SK-N-SH treated with all-trans-retinoic acid at 6 μM for 48 hours (cell line): Measurements from ENCODE around the gene MRPL33.

ENCODE experiments used
- ATAC-seq: fragments of 200-7000 bp; cut with Tn5 transposase; 3 replicates; pipeline ENCODE4 v1.9.1; 2020; ENCODE audit warnings: mild to moderate bottlenecking, moderate library complexity
- BACH2 ChIP-seq: fragments of 250-450 bp; sonication (Bioruptor Pico); IDR thresholded peaks from 2 replicates; pipeline ENCODE4 v1.9.0; 2021; ENCODE audit warnings: mild to moderate bottlenecking, borderline replicate concordance
- CSDC2 ChIP-seq: fragments of 250-450 bp; sonication (Bioruptor Pico); IDR thresholded peaks from 2 replicates; pipeline ENCODE4 v1.5.0; 2020; ENCODE audit warnings: mild to moderate bottlenecking, moderate library complexity
- CSRNP3 ChIP-seq: fragments of 250-450 bp; sonication (Bioruptor Pico); IDR thresholded peaks from 2 replicates; pipeline ENCODE4 v1.5.1; 2021; ENCODE audit warnings: mild to moderate bottlenecking, moderate library complexity
- ESRRG ChIP-seq: fragments of 250-450 bp; sonication (Bioruptor Pico); IDR thresholded peaks from 2 replicates; pipeline ENCODE4 v1.6.1; 2021; ENCODE audit warnings: mild to moderate bottlenecking
- GLIS3 ChIP-seq: fragments of 250-450 bp; sonication (Bioruptor Pico); IDR thresholded peaks from 2 replicates; pipeline ENCODE4 v1.5.0; 2020; ENCODE audit warnings: mild to moderate bottlenecking, moderate library complexity
- ISL1 ChIP-seq: fragments of 250-450 bp; sonication (Bioruptor Pico); IDR thresholded peaks from 2 replicates; pipeline ENCODE4 v2.1.2; 2022; ENCODE audit warnings: mild to moderate bottlenecking, moderate library complexity
- OSR1 ChIP-seq: fragments of 250-450 bp; sonication (Bioruptor Pico); IDR thresholded peaks from 2 replicates; pipeline ENCODE4 v1.8.0; 2022; ENCODE audit warnings: moderate library complexity, mild to moderate bottlenecking, inconsistent platforms
- PATZ1 ChIP-seq: fragments of 250-450 bp; sonication (Bioruptor Pico); IDR thresholded peaks from 2 replicates; pipeline ENCODE4 v1.8.0; 2020; ENCODE audit warnings: mild to moderate bottlenecking, moderate library complexity, borderline replicate concordance
- POU6F1 ChIP-seq: fragments of 250-450 bp; sonication (Bioruptor Pico); IDR thresholded peaks from 2 replicates; pipeline ENCODE4 v1.8.0; 2021; ENCODE audit warnings: low read depth, mild to moderate bottlenecking, moderate library complexity, borderline replicate concordance
- RARB ChIP-seq: fragments of 250-450 bp; sonication (Bioruptor Pico); IDR thresholded peaks from 2 replicates; pipeline ENCODE4 v1.8.0; 2021; ENCODE audit warnings: mild to moderate bottlenecking, moderate library complexity
- TCF4 ChIP-seq: fragments of 250-450 bp; sonication (Bioruptor Pico); IDR thresholded peaks from 2 replicates; pipeline ENCODE4 v1.8.0; 2021; ENCODE audit warnings: mild to moderate bottlenecking, moderate library complexity, borderline replicate concordance
- TOX ChIP-seq: fragments of 250-450 bp; sonication (Bioruptor Pico); IDR thresholded peaks from 2 replicates; pipeline ENCODE4 v1.8.0; 2021; ENCODE audit warnings: mild to moderate bottlenecking, moderate library complexity, borderline replicate concordance
- TSHZ2 ChIP-seq: fragments of 250-450 bp; sonication (Bioruptor Pico); IDR thresholded peaks from 2 replicates; pipeline ENCODE4 v1.5.0; 2020; ENCODE audit warnings: mild to moderate bottlenecking, moderate library complexity
- ZC3H10 ChIP-seq: fragments of 250-450 bp; sonication (Bioruptor Pico); IDR thresholded peaks from 2 replicates; pipeline ENCODE4 v1.5.1; 2021; ENCODE audit warnings: mild to moderate bottlenecking, moderate library complexity
- ZFP3 ChIP-seq: fragments of 250-450 bp; sonication (Bioruptor Pico); IDR thresholded peaks from 2 replicates; pipeline ENCODE4 v1.5.0; 2020; ENCODE audit warnings: mild to moderate bottlenecking, moderate library complexity
- ZFP30 ChIP-seq: fragments of 450-650 bp; formaldehyde crosslinking; IDR thresholded peaks from 2 replicates; pipeline ENCODE4 v1.5.0; 2022; ENCODE audit warnings: mild to moderate bottlenecking, moderate library complexity
- ZNF70 ChIP-seq: fragments of 450-650 bp; formaldehyde crosslinking; IDR thresholded peaks from 2 replicates; pipeline ENCODE4 v1.5.0; 2020; ENCODE audit warnings: mild to moderate bottlenecking, moderate library complexity
- TF ChIP-seq, protein P1 (sequence below): fragments of 250-450 bp; sonication (Bioruptor Pico); IDR thresholded peaks from 2 replicates; pipeline ENCODE4 v1.5.1; 2020; ENCODE audit warnings: low read depth, mild to moderate bottlenecking, moderate library complexity

The MRPL33 gene

DNA sequence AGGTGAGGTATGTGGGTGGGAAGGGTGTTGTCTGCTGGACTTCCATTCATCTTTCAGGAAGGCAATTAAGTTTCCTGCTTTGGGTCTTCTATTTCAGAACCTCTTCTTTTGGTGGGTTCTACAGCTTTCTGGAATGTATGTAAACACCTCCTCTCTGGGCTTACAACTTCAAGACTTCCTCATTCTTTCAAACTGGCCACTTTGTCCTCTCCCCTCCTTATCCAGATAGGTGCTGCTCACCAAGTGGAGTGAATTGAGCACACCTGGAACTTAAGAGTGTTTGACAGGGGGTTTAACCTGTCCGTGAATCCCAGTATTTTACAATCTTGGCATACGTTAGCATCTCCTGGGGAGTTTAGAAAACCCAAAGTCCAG is 5.2 kb upstream of the MRPL33 start:
- no peak for TF ChIP-seq CSDC2 (CRISPR knock-in tag)
- TF ChIP-seq, all 23 proteins: peak for 0
- ATAC-seq: no peak

DNA sequence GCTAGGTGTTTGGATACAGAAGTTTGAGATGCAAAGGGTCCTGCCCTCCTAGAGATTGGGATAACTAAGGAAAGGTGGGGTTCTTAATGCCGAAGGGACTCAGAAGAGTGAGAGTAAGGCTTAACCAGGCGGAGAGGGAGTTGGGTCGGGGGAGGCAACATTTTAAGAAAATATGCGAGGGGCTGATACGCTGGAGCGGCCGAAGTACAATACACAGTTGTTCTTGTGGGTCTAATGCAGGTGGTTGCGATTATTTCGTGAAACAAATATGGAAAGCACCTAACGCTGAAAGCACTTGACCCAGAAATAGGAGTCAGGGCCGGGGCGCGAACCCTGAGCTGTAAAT is 344 bp upstream of the MRPL33 start:
- no peak; the same call in 2 of the 3 replicates for ATAC-seq
- TF ChIP-seq ZC3H10 (CRISPR knock-in tag) (no peak), TCF4 (CRISPR knock-in tag) (no peak), RARB (CRISPR knock-in tag) (no peak), TSHZ2 (no peak), ZFP3 (no peak), TOX (CRISPR knock-in tag) (no peak), ISL1 (CRISPR knock-in tag) (no peak), GLIS3 (no peak), PATZ1 (no peak), ZFP30 (CRISPR knock-in tag) (no peak), BACH2 (CRISPR knock-in tag) (no peak)
- TF ChIP-seq, protein P1, sequence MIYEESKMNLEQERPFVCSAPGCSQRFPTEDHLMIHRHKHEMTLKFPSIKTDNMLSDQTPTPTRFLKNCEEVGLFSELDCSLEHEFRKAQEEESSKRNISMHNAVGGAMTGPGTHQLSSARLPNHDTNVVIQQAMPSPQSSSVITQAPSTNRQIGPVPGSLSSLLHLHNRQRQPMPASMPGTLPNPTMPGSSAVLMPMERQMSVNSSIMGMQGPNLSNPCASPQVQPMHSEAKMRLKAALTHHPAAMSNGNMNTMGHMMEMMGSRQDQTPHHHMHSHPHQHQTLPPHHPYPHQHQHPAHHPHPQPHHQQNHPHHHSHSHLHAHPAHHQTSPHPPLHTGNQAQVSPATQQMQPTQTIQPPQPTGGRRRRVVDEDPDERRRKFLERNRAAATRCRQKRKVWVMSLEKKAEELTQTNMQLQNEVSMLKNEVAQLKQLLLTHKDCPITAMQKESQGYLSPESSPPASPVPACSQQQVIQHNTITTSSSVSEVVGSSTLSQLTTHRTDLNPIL (CRISPR knock-in tag): no peak

- TF ChIP-seq ISL1 (CRISPR knock-in tag) (0 out of 2 replicates have a peak, but pooled peaks have one; percentile 5), BACH2 (CRISPR knock-in tag) (no peak)
- TF ChIP-seq, protein P1 (CRISPR knock-in tag): no peak
- ATAC-seq: no peak
These were observed 1.3 kb downstream of the MRPL33 start for GRCh38 chr2:27772804-27773203.

DNA sequence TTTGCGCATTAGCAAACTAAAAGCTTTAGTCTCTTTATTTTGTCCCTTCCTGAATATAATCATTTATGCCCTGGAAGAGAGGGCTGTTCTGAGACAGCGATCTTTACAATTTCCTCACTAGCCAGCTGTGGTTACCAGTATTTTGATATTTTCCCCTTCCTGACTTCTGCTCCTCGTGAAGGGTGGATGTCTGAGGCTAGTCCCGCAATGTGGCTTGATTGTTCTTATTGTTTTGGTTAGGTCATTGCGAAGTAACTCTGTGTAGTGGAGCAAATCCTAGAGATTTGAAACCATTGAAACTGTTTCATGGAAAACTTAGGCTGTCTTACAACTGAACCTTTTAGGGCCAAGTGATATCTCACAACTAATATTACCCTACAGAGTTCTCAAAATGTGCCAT is 2.4 kb downstream of the MRPL33 start:
- ATAC-seq: no peak
- no peak for TF ChIP-seq POU6F1 (CRISPR knock-in tag)
- no peak for TF ChIP-seq ESRRG (CRISPR knock-in tag)
- no peak for TF ChIP-seq OSR1
- TF ChIP-seq BACH2 (CRISPR knock-in tag): no peak
- TF ChIP-seq RARB (CRISPR knock-in tag): no peak
- peak; percentile 53; the same call in 1 of the 2 replicates for TF ChIP-seq ZNF70 (CRISPR knock-in tag)
- no peak for TF ChIP-seq CSRNP3
